H1 (cell line): Measurements from ENCODE around the gene SMAD6. TPM values are rescaled to one million over a fixed set of nuclear protein-coding genes. Genes with fewer than 3 reads are reported as not detected.

Experiments
- GTF2F1 ChIP-seq: IDR thresholded peaks from 2 replicates; pipeline ENCODE4 v1.6.1; 2012; ENCODE audit warnings: low read depth, low read length, improper control_type of control experiment, borderline replicate concordance
- TEAD4 ChIP-seq: IDR thresholded peaks from 2 replicates; pipeline ENCODE4 v1.6.1; 2012; ENCODE audit warnings: low read depth, low read length, inconsistent platforms, mixed read lengths
- polyA plus RNA-seq, 7 experiments: library from polyadenylated mRNA; depleted of rRNA in 3 of 7; stranded (reverse) in 5 of 7; unstranded in 2 of 7; fragments of >200 nt in 5 of 7; fragments of 200-250 nt in 2 of 7; gene quantifications; 1 replicate in 5 of 7; 2 replicates in 1 of 7; 4 replicates in 1 of 7; pipeline versions ENCODE4 v1.2.1 to v1.2.3, GENCODE V29; 2011 to 2013; ENCODE audit warnings: missing spikeins in 2 of 7, mixed read lengths in 2 of 7
- total RNA-seq: library from RNA; stranded (reverse); fragmentation: NEBNext Ultra II Directional; extraction: Animal tissue kit (Norgen Biotek cat#: 25700); gene quantifications from 2 replicates; pipeline ENCODE4 v1.2.1, GENCODE V29; 2021
- TF ChIP-seq, protein P1 (sequence below): fragments of 300-600 bp; sonication (generic); IDR thresholded peaks from 2 replicates; pipeline ENCODE4 v1.7.1; 2012; ENCODE audit warnings: low read length, moderate library complexity, mild to moderate bottlenecking, inconsistent platforms; ENCODE audit not compliant: insufficient replicate concordance

SMAD6 gene
- total and polyA plus RNA-seq, 2 of the 8 experiments (the other 6 are each of a cell fraction or from before 2014, with no cell fraction given), result 1.8 to 7.0 TPM

DNA sequence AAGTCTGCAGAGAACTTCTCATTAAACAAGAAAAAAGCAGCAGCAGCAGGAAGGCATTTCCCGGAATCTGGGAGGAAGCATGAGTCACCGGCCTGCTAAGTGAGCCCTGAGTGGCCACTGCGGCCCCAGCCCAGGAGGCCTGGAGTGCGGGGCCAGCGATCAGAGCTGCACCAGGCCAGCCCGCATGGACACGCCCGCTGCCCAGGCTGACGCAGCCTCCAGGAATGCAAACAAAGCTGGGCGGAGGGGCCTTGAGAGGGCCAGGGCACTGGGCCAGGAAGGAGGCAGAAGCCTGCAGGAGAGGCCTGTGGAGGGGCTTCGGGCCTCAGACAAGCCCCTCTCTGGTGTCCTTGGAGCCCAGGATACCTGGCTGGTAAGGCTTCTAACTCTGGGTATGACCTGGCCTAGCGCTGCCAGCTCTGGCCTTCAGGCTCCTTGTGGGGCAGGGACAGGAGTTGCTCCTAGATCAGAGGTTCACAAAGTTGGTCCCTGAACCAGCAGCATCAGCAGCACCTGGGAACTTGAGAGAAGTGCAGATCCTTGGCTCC, 101.2 kb downstream of the SMAD6 start (continued):
- TF ChIP-seq, protein P1, sequence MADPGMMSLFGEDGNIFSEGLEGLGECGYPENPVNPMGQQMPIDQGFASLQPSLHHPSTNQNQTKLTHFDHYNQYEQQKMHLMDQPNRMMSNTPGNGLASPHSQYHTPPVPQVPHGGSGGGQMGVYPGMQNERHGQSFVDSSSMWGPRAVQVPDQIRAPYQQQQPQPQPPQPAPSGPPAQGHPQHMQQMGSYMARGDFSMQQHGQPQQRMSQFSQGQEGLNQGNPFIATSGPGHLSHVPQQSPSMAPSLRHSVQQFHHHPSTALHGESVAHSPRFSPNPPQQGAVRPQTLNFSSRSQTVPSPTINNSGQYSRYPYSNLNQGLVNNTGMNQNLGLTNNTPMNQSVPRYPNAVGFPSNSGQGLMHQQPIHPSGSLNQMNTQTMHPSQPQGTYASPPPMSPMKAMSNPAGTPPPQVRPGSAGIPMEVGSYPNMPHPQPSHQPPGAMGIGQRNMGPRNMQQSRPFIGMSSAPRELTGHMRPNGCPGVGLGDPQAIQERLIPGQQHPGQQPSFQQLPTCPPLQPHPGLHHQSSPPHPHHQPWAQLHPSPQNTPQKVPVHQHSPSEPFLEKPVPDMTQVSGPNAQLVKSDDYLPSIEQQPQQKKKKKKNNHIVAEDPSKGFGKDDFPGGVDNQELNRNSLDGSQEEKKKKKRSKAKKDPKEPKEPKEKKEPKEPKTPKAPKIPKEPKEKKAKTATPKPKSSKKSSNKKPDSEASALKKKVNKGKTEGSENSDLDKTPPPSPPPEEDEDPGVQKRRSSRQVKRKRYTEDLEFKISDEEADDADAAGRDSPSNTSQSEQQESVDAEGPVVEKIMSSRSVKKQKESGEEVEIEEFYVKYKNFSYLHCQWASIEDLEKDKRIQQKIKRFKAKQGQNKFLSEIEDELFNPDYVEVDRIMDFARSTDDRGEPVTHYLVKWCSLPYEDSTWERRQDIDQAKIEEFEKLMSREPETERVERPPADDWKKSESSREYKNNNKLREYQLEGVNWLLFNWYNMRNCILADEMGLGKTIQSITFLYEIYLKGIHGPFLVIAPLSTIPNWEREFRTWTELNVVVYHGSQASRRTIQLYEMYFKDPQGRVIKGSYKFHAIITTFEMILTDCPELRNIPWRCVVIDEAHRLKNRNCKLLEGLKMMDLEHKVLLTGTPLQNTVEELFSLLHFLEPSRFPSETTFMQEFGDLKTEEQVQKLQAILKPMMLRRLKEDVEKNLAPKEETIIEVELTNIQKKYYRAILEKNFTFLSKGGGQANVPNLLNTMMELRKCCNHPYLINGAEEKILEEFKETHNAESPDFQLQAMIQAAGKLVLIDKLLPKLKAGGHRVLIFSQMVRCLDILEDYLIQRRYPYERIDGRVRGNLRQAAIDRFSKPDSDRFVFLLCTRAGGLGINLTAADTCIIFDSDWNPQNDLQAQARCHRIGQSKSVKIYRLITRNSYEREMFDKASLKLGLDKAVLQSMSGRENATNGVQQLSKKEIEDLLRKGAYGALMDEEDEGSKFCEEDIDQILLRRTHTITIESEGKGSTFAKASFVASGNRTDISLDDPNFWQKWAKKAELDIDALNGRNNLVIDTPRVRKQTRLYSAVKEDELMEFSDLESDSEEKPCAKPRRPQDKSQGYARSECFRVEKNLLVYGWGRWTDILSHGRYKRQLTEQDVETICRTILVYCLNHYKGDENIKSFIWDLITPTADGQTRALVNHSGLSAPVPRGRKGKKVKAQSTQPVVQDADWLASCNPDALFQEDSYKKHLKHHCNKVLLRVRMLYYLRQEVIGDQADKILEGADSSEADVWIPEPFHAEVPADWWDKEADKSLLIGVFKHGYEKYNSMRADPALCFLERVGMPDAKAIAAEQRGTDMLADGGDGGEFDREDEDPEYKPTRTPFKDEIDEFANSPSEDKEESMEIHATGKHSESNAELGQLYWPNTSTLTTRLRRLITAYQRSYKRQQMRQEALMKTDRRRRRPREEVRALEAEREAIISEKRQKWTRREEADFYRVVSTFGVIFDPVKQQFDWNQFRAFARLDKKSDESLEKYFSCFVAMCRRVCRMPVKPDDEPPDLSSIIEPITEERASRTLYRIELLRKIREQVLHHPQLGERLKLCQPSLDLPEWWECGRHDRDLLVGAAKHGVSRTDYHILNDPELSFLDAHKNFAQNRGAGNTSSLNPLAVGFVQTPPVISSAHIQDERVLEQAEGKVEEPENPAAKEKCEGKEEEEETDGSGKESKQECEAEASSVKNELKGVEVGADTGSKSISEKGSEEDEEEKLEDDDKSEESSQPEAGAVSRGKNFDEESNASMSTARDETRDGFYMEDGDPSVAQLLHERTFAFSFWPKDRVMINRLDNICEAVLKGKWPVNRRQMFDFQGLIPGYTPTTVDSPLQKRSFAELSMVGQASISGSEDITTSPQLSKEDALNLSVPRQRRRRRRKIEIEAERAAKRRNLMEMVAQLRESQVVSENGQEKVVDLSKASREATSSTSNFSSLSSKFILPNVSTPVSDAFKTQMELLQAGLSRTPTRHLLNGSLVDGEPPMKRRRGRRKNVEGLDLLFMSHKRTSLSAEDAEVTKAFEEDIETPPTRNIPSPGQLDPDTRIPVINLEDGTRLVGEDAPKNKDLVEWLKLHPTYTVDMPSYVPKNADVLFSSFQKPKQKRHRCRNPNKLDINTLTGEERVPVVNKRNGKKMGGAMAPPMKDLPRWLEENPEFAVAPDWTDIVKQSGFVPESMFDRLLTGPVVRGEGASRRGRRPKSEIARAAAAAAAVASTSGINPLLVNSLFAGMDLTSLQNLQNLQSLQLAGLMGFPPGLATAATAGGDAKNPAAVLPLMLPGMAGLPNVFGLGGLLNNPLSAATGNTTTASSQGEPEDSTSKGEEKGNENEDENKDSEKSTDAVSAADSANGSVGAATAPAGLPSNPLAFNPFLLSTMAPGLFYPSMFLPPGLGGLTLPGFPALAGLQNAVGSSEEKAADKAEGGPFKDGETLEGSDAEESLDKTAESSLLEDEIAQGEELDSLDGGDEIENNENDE, result no peak
- TF ChIP-seq GTF2F1, result no peak
- TF ChIP-seq TEAD4, result peak; percentile 55; the same call in 1 of the 2 replicates
- TF ChIP-seq, all 59 proteins: peak for 5
